GM23248 (cell line): ENCODE measurements around the gene ZNF19. TPM values are rescaled to one million over a fixed set of nuclear protein-coding genes. Genes with fewer than 3 reads are reported as not detected.

Experiments
- DNase-seq: peaks from one replicate; pipeline ENCODE4 v3.0.0-alpha.2; 2015
- H2AFZ ChIP-seq: fragments of 200-600 bp; sonication (generic); 2 replicates; pipeline ENCODE4 v1.6.1; 2016; ENCODE audit warnings: antibody characterized with exemption
- H3F3A ChIP-seq: fragments of 200-600 bp; sonication (generic); 2 replicates; pipeline ENCODE4 v1.6.1; 2016; ENCODE audit warnings: mild to moderate bottlenecking, antibody characterized with exemption, mixed run types; ENCODE audit not compliant: insufficient read depth
- H3K27ac ChIP-seq: fragments of 200-600 bp; sonication (generic); 2 replicates; pipeline ENCODE4 v1.5.1; 2016; ENCODE audit warnings: mild to moderate bottlenecking
- H3K27me3 ChIP-seq: fragments of 200-600 bp; sonication (generic); replicated peaks from 2 replicates; pipeline ENCODE4 v1.6.1; 2016; ENCODE audit warnings: mild to moderate bottlenecking; ENCODE audit not compliant: insufficient read depth
- H3K36me3 ChIP-seq: fragments of 200-600 bp; sonication (generic); 2 replicates; pipeline ENCODE4 v1.6.1; 2016; ENCODE audit warnings: low read depth, mild to moderate bottlenecking
- H3K4me1 ChIP-seq: fragments of 200-600 bp; sonication (generic); 2 replicates; pipeline ENCODE4 v1.6.1; 2016; ENCODE audit warnings: mild to moderate bottlenecking; ENCODE audit not compliant: insufficient read depth
- H3K4me2 ChIP-seq: fragments of 200-600 bp; sonication (generic); one replicate; pipeline ENCODE4 v1.6.1; 2016; ENCODE audit warnings: mild to moderate bottlenecking; ENCODE audit not compliant: unreplicated experiment
- H3K4me3 ChIP-seq: fragments of 200-600 bp; sonication (generic); 2 replicates; pipeline ENCODE4 v1.5.1; 2016; ENCODE audit warnings: mild to moderate bottlenecking
- H3K79me2 ChIP-seq: fragments of 200-600 bp; sonication (generic); 2 replicates; pipeline ENCODE4 v1.6.1; 2016; ENCODE audit warnings: mild to moderate bottlenecking; ENCODE audit not compliant: insufficient read depth
- H3K9ac ChIP-seq: fragments of 200-600 bp; sonication (generic); 2 replicates; pipeline ENCODE4 v1.6.1; 2016; ENCODE audit warnings: mild to moderate bottlenecking
- H3K9me2 ChIP-seq: fragments of 200-600 bp; sonication (generic); 2 replicates; pipeline ENCODE4 v1.6.1; 2016; ENCODE audit warnings: mixed run types, mild to moderate bottlenecking, moderate library complexity; ENCODE audit not compliant: insufficient read depth
- H3K9me3 ChIP-seq: fragments of 200-600 bp; sonication (generic); one replicate; pipeline ENCODE4 v1.6.1; 2017; ENCODE audit warnings: low read depth
- H4K20me1 ChIP-seq: fragments of 200-600 bp; sonication (generic); 2 replicates; pipeline ENCODE4 v1.6.0; 2016; ENCODE audit not compliant: insufficient read depth
- EZH2 ChIP-seq: fragments of 200-600 bp; sonication (generic); IDR thresholded peaks from 2 replicates; pipeline ENCODE4 v1.6.1; 2018; ENCODE audit warnings: antibody characterized with exemption, mild to moderate bottlenecking; ENCODE audit not compliant: insufficient read depth, poor library complexity, severe bottlenecking
- EZH2phosphoT487 ChIP-seq: fragments of 200-600 bp; sonication (generic); IDR thresholded peaks from 2 replicates; pipeline ENCODE4 v1.6.1; 2018; ENCODE audit warnings: antibody characterized with exemption, moderate library complexity, mild to moderate bottlenecking, low read depth; ENCODE audit not compliant: insufficient read depth
- WGBS, 2 experiments: methylation state at CpG; one replicate each; pipeline ENCODE4 v1.1.6; 2015 to 2017; ENCODE audit warnings: low lambda C conversion rate in 2 of 2, low coverage in 1 of 2; ENCODE audit errors: missing lambda C conversion rate in 2 of 2; 5-methylcytosine and 5-hydroxymethylcytosine counted together
- in situ Hi-C: fragments of 300-500 bp; cut with MboI; formaldehyde crosslinking; loops from 2 replicates; pipeline ENCODE4 v1.15.0; 2020
- polyA plus RNA-seq: library from polyadenylated mRNA; unstranded; fragments of >200 nt; fragmentation: Nextera tagmentation; extraction: Ambion mirVana; gene quantifications from 2 replicates; pipeline ENCODE4 v1.2.1, GENCODE V29; 2016
- total RNA-seq: library from RNA; depleted of rRNA; stranded (reverse); fragments of >200 nt; shearing (Covaris generic); gene quantifications from 2 replicates; pipeline ENCODE4 v1.2.3, GENCODE V29; 2014

ZNF19 gene
- total and polyA plus RNA-seq, 2 experiments from 2014 or later: 1.3 to 1.7 TPM

GRCh38 chr16:71441348-71442050 lies 47.6 kb downstream of the ZNF19 start:
- DNase-seq: no peak
- in situ Hi-C loops: no loop called here
- no peaks in the 10 kb centered on the region for H3K9me3 ChIP-seq

GRCh38 chr16:71440669-71441347 lies 48.3 kb downstream of the ZNF19 start:
- in situ Hi-C loops: no loop called here
- no peak overlapping the region for H3K27ac ChIP-seq
- H3K27me3 ChIP-seq: no peaks in the 10 kb centered on the region
- H3K4me1 ChIP-seq: no peaks in the 10 kb centered on the region
- no peak for DNase-seq
- 64 to 71% methylated on average over 25 of the region's 25 CpGs for WGBS, 2 experiments
- no peaks in the 10 kb centered on the region for H3K9me3 ChIP-seq
- no peak overlapping the region for H3K4me2 ChIP-seq
- no peak overlapping the region for H2AFZ ChIP-seq
- no peak overlapping the region for H3K4me3 ChIP-seq
- H4K20me1 ChIP-seq: no peaks in the 10 kb centered on the region
- H3K9me2 ChIP-seq: no peaks in the 10 kb centered on the region
- TF ChIP-seq EZH2phosphoT487 (no peak), EZH2 (no peak)
- H3K9ac ChIP-seq: no peak overlapping the region
- H3K79me2 ChIP-seq: no peaks in the 10 kb centered on the region
- H3F3A ChIP-seq: no peaks in the 10 kb centered on the region
- no peaks in the 10 kb centered on the region for H3K36me3 ChIP-seq

More at GRCh38 chr16:71441348-71442050, 47.6 kb downstream of the ZNF19 start:
- H3K79me2 ChIP-seq: no peaks in the 10 kb centered on the region
- H3K36me3 ChIP-seq: peaks cover under 1% of the 10 kb centered on the region; the same call in 1 of the 2 replicates
- H2AFZ ChIP-seq: no peak overlapping the region
- H3F3A ChIP-seq: no peaks in the 10 kb centered on the region
- no peak overlapping the region for H3K9ac ChIP-seq
- H3K27ac ChIP-seq: no peak overlapping the region
- 64 to 66% methylated on average over 59 to 67 of the region's 71 CpGs for WGBS, 2 experiments
- no peak for TF ChIP-seq EZH2
- TF ChIP-seq EZH2phosphoT487: no peak
- no peak overlapping the region for H3K4me3 ChIP-seq
- H3K4me1 ChIP-seq: no peaks in the 10 kb centered on the region
- no peaks in the 10 kb centered on the region for H3K9me2 ChIP-seq
- no peaks in the 10 kb centered on the region for H3K27me3 ChIP-seq
- no peaks in the 10 kb centered on the region for H4K20me1 ChIP-seq
- H3K4me2 ChIP-seq: no peak overlapping the region

GRCh38 chr16:71439523-71439922 lies 49.6 kb downstream of the ZNF19 start:
- no peak overlapping the region for H3K4me2 ChIP-seq
- H3F3A ChIP-seq: no peaks in the 10 kb centered on the region
- H3K36me3 ChIP-seq: no peaks in the 10 kb centered on the region
- DNase-seq: peak; percentile 18
- in situ Hi-C loops: no loop called here
- H3K9me2 ChIP-seq: no peaks in the 10 kb centered on the region
- H3K9ac ChIP-seq: no peak overlapping the region
- no peak overlapping the region for H2AFZ ChIP-seq
- no peak overlapping the region for H3K27ac ChIP-seq
- no peak overlapping the region for H3K4me3 ChIP-seq
- H3K9me3 ChIP-seq: no peaks in the 10 kb centered on the region
- no peaks in the 10 kb centered on the region for H3K79me2 ChIP-seq
- TF ChIP-seq EZH2: no peak
- TF ChIP-seq EZH2phosphoT487: no peak
- H3K4me1 ChIP-seq: no peaks in the 10 kb centered on the region
- H4K20me1 ChIP-seq: no peaks in the 10 kb centered on the region
- WGBS, 2 experiments: 0 to 1% methylated on average over 3 of the region's 3 CpGs
- H3K27me3 ChIP-seq: no peaks in the 10 kb centered on the region

GRCh38 chr16:71436473-71436872 lies 52.7 kb downstream of the ZNF19 start:
- H3K79me2 ChIP-seq: no peaks in the 10 kb centered on the region
- in situ Hi-C loops: no loop called here
- H3F3A ChIP-seq: no peaks in the 10 kb centered on the region
- no peak overlapping the region for H3K4me3 ChIP-seq
- H3K9ac ChIP-seq: no peak overlapping the region
- 0 out of 2 replicates have a peak, but pooled peaks cover 6% of the 10 kb centered on the region for H3K27me3 ChIP-seq
- TF ChIP-seq EZH2 (no peak), EZH2phosphoT487 (no peak)
- H3K9me3 ChIP-seq: no peaks in the 10 kb centered on the region
- no peak overlapping the region for H2AFZ ChIP-seq
- WGBS, 2 experiments: 33 to 46% methylated on average over 7 of the region's 7 CpGs
- no peaks in the 10 kb centered on the region for H3K4me1 ChIP-seq
- no peaks in the 10 kb centered on the region for H4K20me1 ChIP-seq
- no peak overlapping the region for H3K27ac ChIP-seq
- no peaks in the 10 kb centered on the region for H3K9me2 ChIP-seq
- DNase-seq: no peak
- no peak overlapping the region for H3K4me2 ChIP-seq
- H3K36me3 ChIP-seq: no peaks in the 10 kb centered on the region
